GM18526 (cell line): ENCODE results near the gene TRIM2.

Experiments used
- POLR2A ChIP-seq: IDR thresholded peaks from 3 replicates; pipeline ENCODE4 v1.6.1; 2011; ENCODE audit not compliant: insufficient read length; ENCODE audit errors: extremely low read depth

Gene TRIM2

GRCh38 chr4:153271820-153272219 lies 67.6 kb downstream of the TRIM2 start:
- TF ChIP-seq POLR2A, result no peak

- TF ChIP-seq POLR2A, result no peak
Measured at GRCh38 chr4:153273751-153274150, 69.5 kb downstream of the TRIM2 start.

GRCh38 chr4:153274967-153275366 lies 70.7 kb downstream of the TRIM2 start:
- no peak for TF ChIP-seq POLR2A

- TF ChIP-seq POLR2A, result no peak
Measured at GRCh38 chr4:153275380-153276276, 71.4 kb downstream of the TRIM2 start.

- no peak for TF ChIP-seq POLR2A
Measured at GRCh38 chr4:153276971-153277370, 72.7 kb downstream of the TRIM2 start.

GRCh38 chr4:153281476-153281875 lies 77.2 kb downstream of the TRIM2 start:
- TF ChIP-seq POLR2A, result no peak

GRCh38 chr4:153282023-153282422 lies 77.8 kb downstream of the TRIM2 start:
- TF ChIP-seq POLR2A, result no peak

- TF ChIP-seq POLR2A, result no peak
Measured at GRCh38 chr4:153283260-153283659, 79.0 kb downstream of the TRIM2 start.

- TF ChIP-seq POLR2A, result no peak
Measured at GRCh38 chr4:153290134-153290533, 85.9 kb downstream of the TRIM2 start.

GRCh38 chr4:153291562-153291961 lies 87.3 kb downstream of the TRIM2 start:
- TF ChIP-seq POLR2A, result no peak

GRCh38 chr4:153292897-153293741 lies 88.9 kb downstream of the TRIM2 start:
- no peak for TF ChIP-seq POLR2A

- no peak for TF ChIP-seq POLR2A
Measured at GRCh38 chr4:153293742-153294057, 89.5 kb downstream of the TRIM2 start.

- no peak for TF ChIP-seq POLR2A
Measured at GRCh38 chr4:153294631-153295030, 90.4 kb downstream of the TRIM2 start.

GRCh38 chr4:153295131-153295755 lies 91.0 kb downstream of the TRIM2 start:
- TF ChIP-seq POLR2A, result no peak

- TF ChIP-seq POLR2A, result no peak
Measured at GRCh38 chr4:153296040-153296823, 92.0 kb downstream of the TRIM2 start.
